Right ventricle myocardium superior (tissue), 1 donor: ENCODE results near the gene TMEM63C. TPM values are rescaled to one million over a fixed set of nuclear protein-coding genes. Genes with fewer than 3 reads are reported as not detected.

Experiments used
- ATAC-seq: fragments of 200-7000 bp; cut with Tn5 transposase; one replicate; pipeline ENCODE4 v1.9.1; 2020; ENCODE audit warnings: mild to moderate bottlenecking; ENCODE audit not compliant: poor library complexity
- DNase-seq: peaks from one replicate; pipeline ENCODE4 v3.0.0-alpha.2; 2020
- intact Hi-C: fragments of 100-400 bp; cut with DNase I; formaldehyde crosslinking; loops from one replicate; pipeline ENCODE4 v1.11.2; 2022
- total RNA-seq: library from RNA; stranded (reverse); fragmentation: NEBNext Ultra II Directional; extraction: Animal tissue kit (Norgen Biotek cat#: 25700); gene quantifications from one replicate; pipeline ENCODE4 v1.2.1, GENCODE V29; 2021
- donor health status: DM: no; HTN: yes; CAD: no; lungs with severe emphysema.

The TMEM63C gene
- total RNA-seq, 1 donor from 2014 or later: 2.9 TPM

GRCh38 chr14:77186911-77187648 lies 5.5 kb downstream of the TMEM63C start:
- no peak for DNase-seq
- intact Hi-C loops: no loop called here
- ATAC-seq: peak; percentile 12

DNA sequence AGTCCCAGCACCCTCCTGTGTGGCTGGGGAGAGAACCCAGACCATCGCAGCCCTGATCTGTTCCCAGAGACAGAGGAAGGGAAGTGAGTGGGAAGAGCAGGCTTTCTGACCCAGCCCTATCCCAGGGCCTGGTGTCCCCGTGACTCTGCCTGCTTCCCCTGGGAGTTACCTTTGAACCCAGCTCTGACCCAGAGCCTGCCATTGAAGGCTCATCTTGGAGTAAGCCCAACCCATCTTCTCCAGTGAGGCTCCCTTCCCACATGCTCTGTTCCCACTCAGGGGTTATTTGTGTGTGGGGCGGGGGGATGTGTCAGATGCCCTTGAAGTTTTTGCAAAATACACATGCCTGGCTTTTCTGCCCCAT lies 6.0 kb downstream of the TMEM63C start:
- intact Hi-C loops: no loop called here
- ATAC-seq: no peak
- DNase-seq: no peak

GRCh38 chr14:77189479-77189878 lies 7.9 kb downstream of the TMEM63C start:
- ATAC-seq (no peak), DNase-seq (no peak)
- intact Hi-C loops: no loop called here

DNA sequence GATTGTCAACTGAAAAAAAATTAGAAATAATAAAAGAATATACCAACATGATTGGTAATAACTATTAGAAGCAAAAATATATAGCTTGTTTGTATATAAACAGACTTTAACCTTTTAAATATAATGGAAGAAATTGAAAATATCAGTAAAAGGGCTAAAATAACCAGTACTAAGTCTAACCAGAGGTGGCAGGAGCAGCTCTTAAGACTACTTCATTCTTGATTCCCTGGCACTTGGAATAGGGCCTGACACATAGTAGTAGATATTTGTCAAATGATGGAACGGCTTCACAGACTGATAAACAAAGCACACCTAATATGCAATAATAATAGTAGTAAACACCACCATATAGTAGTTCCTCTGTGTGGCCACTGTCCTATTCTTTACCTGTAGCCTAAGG lies 9.4 kb downstream of the TMEM63C start:
- ATAC-seq: no peak
- DNase-seq: no peak
- intact Hi-C loops: no loop called here

GRCh38 chr14:77194706-77195105 lies 13.1 kb downstream of the TMEM63C start:
- intact Hi-C loops: no loop called here

DNA sequence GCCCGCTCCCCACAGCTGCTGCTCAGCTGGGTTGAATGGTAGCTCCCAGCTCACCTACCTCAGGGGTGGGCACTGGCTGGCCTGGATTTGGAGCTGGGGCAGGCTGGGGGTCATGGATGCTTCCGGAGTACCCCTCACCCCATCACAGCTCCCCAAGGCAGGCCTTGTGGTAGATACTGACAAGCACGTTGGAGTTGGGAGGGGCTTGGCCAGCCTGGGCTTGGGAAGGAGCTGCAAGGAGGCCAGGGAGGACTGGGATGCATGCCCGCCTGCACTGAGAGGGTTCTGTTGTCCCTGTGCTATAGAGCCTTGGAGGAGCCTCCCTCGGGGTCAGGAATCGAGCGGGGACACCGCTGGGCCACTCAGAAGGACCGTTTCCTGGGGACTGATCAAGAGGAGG lies 14.2 kb downstream of the TMEM63C start:
- no peak for DNase-seq
- ATAC-seq: no peak

More at GRCh38 chr14:77194706-77195105, 13.1 kb downstream of the TMEM63C start:
- ATAC-seq (no peak), DNase-seq (no peak)

DNA sequence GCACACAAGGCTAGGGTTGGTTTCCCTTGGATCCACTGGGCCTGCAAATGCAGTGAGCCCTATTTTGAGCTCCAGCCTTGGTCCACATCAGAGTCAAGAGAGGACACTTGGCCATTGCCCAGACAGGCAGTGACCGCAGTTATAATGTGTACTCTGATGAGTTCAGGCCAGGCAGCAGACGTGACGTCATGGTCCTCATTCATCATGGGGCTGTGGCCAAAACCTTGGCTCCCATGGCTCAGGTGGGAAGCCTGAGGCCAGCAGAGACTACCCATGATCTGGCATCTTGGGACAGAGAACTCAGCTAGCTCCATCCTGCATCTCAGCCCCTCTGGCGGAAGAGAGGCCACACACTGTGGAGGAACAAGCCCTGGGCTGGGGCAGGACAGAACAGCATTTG lies 16.4 kb downstream of the TMEM63C start:
- DNase-seq (no peak), ATAC-seq (no peak)
- intact Hi-C loops: no loop called here

More for the DNA sequence above, 14.2 kb downstream of the TMEM63C start:
- intact Hi-C loops: no loop called here

GRCh38 chr14:77198561-77198960 lies 17.0 kb downstream of the TMEM63C start:
- intact Hi-C loops: no loop called here
- DNase-seq (no peak), ATAC-seq (no peak)

DNA sequence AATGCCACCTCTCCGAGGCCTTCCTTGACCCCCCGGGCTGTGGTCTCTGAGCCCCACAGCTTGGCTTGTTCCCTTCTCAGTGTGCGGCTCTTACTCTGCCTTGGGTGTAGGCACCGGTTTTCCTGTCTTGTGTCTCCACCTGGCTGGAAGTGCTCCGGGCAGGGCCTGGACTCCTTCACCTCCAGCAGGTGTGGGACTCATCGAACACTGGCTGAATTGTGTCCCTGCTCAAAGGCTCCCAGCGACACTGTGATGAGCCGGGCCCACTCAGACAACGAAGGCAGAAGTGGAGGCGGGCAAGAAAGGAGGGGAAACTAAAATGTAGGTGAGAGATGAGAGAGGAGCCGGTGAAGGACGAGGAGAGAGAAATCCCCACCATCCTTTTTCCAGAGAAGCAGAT lies 18.0 kb downstream of the TMEM63C start:
- ATAC-seq (no peak), DNase-seq (no peak)
- intact Hi-C loops: no loop called here

DNA sequence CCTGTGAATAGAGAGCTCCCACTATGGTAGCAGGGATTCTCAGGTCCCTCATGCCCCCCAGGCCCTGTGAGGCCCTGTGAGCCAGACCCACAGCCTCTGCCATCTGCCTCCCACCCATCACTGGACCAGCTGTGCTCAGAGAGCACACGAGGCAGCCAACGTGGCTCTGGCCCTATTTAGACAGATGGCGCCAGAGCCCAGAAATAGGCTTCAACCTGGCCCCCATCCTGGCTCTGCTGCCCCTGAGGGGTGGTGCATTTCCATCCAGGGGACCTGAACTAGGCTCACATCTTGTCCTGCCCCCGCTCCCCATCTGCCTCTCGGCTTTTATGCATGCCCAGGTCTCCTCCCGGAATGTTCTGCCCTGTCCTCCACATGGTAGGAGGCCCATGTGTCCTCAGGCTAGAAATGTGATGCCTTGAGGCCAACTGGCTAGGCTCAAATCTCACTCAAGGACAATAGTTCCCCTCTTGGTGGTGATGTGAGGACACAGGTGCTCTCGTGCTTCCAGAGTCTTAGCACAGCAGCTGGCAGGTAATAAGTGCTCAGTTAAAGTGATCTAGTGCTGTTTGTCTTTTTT lies 18.9 kb downstream of the TMEM63C start:
- DNase-seq (no peak), ATAC-seq (no peak)
- intact Hi-C loops: no loop called here

DNA sequence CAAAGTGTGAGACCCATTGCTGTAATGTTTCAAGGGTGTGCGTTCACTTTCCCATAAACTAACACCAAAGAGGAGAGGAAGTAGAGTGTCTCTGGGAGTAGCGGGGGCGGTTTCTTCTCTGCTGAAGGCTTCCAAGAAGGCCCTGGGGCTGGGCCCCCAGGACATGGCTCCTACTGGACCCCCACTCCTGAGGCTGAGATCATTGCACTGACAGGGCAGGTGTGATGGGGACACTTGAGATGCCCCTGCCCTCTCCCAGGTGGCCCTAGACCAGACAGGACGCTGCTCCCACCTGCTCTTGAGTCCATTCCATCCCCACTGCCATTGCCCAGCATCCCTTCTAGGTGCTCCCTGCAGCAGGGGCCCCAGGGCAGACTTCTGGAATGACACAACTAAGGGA lies 20.1 kb downstream of the TMEM63C start:
- intact Hi-C loops: no loop called here
- DNase-seq: no peak
- no peak for ATAC-seq

DNA sequence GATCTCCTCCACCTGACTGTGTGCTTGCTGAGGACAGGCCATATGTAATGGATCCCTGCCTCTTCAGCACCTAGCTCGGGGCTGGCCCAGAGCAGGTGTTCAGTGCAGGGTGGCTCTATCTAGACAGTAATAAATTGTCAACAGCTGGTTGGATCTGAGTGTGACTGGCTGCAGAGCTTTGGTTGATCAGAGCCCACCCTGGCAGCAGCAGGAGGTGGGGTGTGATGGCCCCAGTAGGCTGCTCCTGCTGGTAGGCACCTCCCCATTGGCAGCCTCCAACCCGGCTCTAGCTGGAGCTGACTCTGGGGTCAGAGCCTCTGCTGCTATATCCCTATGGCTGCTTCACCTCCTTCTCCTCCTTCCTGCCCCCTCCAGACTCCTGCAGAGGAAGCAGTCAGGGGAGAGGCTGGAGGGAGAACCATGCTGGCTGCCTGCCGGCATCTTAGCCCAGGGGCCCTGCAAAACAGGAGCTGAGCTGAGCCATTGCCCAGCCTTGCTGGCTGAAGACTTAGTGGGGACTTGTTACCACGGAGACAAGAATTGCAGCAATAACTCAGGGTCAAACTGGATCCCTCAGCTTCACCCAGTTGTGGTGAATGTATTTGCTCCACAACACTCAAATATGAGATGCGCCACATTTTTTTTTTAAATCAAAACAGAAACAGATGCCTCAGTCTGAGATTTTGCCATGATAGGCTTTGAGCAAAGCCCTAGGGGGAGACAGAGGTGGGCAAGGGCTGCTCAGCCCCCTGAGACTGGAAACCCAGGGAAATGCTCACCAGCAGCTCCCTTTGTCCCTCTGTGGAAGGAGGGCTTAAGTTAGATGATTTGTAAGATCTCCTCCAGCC lies 22.2 kb downstream of the TMEM63C start:
- ATAC-seq: no peak
- intact Hi-C loops: no loop called here
- no peak for DNase-seq

GRCh38 chr14:77204459-77204771 lies 22.8 kb downstream of the TMEM63C start:
- intact Hi-C loops: no loop called here
- ATAC-seq: no peak
- DNase-seq: no peak

DNA sequence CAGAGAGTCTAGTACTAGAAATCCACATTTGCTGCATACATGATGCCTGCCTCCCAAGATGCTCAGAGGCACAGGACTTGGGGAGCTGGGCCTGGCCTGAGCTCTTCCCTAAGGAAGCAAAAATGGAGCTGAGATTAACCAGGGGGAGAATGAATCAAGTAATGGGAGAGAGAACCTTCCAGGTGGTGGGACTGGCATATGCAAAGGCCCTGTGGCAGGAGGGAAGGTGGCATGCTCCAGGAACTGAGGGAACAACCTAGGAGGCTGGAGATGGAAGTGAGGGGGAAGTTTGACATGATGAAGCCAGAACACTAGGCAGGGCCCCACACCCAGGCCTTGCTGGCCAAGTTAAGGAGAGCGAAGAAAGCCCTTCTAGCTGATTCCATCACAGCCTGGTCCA lies 23.3 kb downstream of the TMEM63C start:
- ATAC-seq (no peak), DNase-seq (no peak)
- intact Hi-C loops: no loop called here

DNA sequence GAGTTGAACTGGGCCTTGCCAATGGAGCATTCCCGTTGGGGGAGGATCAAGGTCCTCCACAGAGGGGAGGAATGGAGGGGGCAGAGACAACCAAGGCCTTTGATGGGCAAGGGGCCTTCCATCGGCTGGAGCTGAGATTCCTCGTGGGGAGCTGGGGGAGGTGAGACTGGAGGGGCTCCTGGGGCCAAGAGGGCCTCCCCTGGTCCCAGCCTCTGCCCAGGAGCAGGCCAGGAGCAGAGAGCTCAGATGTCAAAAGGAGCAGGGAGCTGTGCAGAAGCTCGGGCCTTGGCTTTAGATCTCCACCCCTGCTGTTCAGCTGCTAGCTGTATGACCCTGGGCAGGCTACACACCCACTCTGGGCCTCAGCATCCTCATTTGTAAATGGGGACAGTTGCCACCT lies 24.0 kb downstream of the TMEM63C start:
- intact Hi-C loops: no loop called here
- DNase-seq (no peak), ATAC-seq (no peak)

DNA sequence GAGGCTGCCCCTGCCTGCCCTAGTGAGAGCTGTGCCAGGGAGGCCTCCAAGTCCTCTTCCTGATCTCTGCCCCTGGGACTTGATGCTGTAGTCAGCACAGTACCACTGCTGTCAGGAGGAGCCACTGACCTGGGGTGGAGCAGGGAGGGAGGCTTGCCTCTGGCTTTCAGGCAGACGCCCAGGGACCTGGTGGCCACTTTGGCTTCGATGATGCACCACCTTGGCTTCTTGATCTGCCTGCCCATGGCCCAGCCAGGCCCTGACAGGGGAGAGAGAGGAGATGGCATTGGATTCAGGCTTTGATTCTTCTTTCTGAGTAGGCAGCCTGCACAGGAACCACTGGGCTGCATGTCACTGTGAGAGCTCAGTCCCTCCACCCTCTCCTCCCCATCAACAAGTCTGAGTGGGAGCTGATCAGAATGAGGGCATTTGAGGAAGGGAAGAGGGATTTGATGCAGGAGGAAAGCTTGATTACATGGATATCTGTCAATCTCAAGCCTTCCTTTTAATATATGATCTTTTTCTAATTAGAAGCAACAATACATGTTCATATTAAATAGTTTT lies 24.7 kb downstream of the TMEM63C start:
- intact Hi-C loops: no loop called here
- DNase-seq (no peak), ATAC-seq (no peak)

- DNase-seq: no peak
- ATAC-seq: no peak
- intact Hi-C loops: no loop called here
Observed at GRCh38 chr14:77206877-77207389, 25.3 kb downstream of the TMEM63C start.

DNA sequence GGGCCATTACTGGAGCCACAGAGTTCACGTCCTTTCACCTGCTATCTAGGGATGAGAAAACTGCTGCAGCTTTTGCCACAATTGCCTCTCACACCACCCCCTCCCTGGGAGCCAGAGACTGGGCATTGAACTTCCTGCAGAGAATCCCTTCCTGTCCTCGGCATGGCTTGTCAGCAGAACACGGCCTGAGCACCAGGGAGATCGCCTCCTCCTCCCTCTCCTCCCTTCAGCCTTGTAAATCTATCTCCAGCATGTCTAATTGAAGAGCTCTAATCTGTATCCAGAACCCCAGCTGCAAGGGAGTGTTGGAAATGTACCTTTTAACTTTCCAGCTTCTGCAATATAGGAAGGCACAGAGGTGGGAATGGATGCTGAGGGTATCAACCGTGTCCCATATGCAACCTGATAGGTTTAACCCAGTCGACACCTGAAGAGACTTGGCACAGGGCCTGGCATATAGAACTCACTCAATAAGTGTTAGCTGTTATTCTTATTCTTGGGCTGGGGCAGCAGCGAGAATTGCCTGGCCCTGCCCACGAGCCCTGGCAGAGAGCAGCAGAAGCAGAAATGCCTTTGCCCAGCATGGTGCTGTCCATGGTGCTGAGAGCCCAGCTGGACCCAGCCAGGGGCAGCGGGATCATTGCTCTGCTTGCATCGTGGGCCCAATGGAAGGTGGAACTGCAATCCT lies 26.8 kb downstream of the TMEM63C start:
- ATAC-seq (peak; percentile 93), DNase-seq (peak; percentile 76)
- intact Hi-C loops: no loop called here

DNA sequence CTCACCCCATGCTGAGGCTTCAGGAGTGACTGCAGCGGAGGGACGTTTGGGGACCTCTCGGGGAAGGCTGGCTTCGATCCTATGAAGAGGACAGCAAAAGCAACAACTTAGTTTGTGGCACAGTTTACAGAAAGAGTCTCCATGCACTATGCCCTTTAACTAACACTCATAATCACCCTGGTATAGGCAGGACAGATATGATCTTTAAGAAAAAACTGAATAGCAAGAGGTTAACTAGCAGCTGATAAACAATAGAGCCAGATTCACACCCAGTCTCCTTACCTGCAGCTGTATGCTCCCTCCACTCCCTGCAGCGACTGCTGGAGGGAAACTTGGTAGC lies 27.4 kb downstream of the TMEM63C start:
- ATAC-seq: no peak

More for the DNA sequence above, 27.4 kb downstream of the TMEM63C start:
- intact Hi-C loops: no loop called here
- DNase-seq: no peak
